DOHH2 (cell line): ENCODE data around the gene RING1.

Experiments used
- EZH2phosphoT487 ChIP-seq: fragments of 200-600 bp; sonication (generic); IDR thresholded peaks from 2 replicates; pipeline ENCODE4 v1.6.1; 2017; ENCODE audit warnings: borderline replicate concordance, mild to moderate bottlenecking, antibody characterized with exemption, low read length, moderate library complexity, mixed read lengths
- TF ChIP-seq, protein P1 (sequence below): fragments of 200-600 bp; sonication (generic); IDR thresholded peaks from one replicate; pipeline ENCODE4 v1.5.1; 2014; ENCODE audit warnings: antibody characterized with exemption, mild to moderate bottlenecking, low read depth, low read length; ENCODE audit not compliant: poor library complexity, severe bottlenecking

DNA sequence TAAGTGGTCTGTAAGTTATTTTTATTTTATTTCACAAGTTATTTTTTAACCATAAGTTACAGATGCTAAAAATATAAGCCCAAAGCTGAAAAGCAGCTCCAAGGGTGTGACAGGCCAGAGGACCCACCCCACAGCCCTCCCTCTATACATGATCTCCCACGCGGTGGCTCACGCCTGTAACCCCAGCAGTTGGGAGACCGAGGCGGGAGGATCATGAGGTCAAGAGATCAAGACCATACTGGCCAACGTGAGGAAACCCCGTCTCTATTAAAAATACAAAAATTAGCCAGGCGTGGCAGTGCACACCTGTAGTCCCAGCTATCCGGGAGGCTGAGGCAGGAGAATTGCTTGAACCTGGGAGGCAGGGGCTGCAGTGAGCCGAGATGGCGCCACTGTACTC is 48.2 kb upstream of the RING1 start:
- TF ChIP-seq, protein P1, sequence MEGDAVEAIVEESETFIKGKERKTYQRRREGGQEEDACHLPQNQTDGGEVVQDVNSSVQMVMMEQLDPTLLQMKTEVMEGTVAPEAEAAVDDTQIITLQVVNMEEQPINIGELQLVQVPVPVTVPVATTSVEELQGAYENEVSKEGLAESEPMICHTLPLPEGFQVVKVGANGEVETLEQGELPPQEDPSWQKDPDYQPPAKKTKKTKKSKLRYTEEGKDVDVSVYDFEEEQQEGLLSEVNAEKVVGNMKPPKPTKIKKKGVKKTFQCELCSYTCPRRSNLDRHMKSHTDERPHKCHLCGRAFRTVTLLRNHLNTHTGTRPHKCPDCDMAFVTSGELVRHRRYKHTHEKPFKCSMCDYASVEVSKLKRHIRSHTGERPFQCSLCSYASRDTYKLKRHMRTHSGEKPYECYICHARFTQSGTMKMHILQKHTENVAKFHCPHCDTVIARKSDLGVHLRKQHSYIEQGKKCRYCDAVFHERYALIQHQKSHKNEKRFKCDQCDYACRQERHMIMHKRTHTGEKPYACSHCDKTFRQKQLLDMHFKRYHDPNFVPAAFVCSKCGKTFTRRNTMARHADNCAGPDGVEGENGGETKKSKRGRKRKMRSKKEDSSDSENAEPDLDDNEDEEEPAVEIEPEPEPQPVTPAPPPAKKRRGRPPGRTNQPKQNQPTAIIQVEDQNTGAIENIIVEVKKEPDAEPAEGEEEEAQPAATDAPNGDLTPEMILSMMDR = no peak
- TF ChIP-seq EZH2phosphoT487 = no peak
